Upper lobe of right lung (tissue), 1 donor: Measurements from ENCODE around the gene PRR16. TPM values are rescaled to one million over a fixed set of nuclear protein-coding genes. Genes with fewer than 3 reads are reported as not detected.

Experiments
- ATAC-seq: fragments of 200-7000 bp; cut with Tn5 transposase; one replicate; pipeline ENCODE4 v1.9.1; 2020; ENCODE audit warnings: mild to moderate bottlenecking, moderate library complexity
- DNase-seq: peaks from one replicate; pipeline ENCODE4 v3.0.0-alpha.2; 2020
- H3K27ac ChIP-seq: fragments of 200-600 bp; one replicate; pipeline ENCODE4 v1.8.0; 2022
- H3K27me3 ChIP-seq: fragments of 200-600 bp; one replicate; pipeline ENCODE4 v1.8.0; 2022; ENCODE audit warnings: mild to moderate bottlenecking
- H3K36me3 ChIP-seq: fragments of 200-600 bp; one replicate; pipeline ENCODE4 v1.8.0; 2022
- H3K4me1 ChIP-seq: fragments of 200-600 bp; one replicate; pipeline ENCODE4 v1.8.0; 2022
- H3K4me3 ChIP-seq: fragments of 200-600 bp; one replicate; pipeline ENCODE4 v1.8.0; 2022; ENCODE audit warnings: mild to moderate bottlenecking
- H3K9me3 ChIP-seq: fragments of 200-600 bp; one replicate; pipeline ENCODE4 v1.8.0; 2022
- intact Hi-C: fragments of 100-400 bp; cut with DNase I; formaldehyde crosslinking; loops from one replicate; pipeline ENCODE4 v1.11.0; 2022
- total RNA-seq: library from RNA; stranded (reverse); fragmentation: NEBNext Ultra II Directional; extraction: Animal tissue kit (Norgen Biotek cat#: 25700); gene quantifications from one replicate; pipeline ENCODE4 v1.2.1, GENCODE V29; 2021
- TF ChIP-seq, protein P1 (sequence below): fragments of 200-600 bp; IDR thresholded peaks from one replicate; pipeline ENCODE4 v1.8.0; 2022; ENCODE audit warnings: antibody characterized with exemption
- donor health status: DM: no; HTN: yes; CAD: no; lungs with severe emphysema.

Gene PRR16
- total RNA-seq, 1 donor from 2014 or later: 3.1 TPM

DNA sequence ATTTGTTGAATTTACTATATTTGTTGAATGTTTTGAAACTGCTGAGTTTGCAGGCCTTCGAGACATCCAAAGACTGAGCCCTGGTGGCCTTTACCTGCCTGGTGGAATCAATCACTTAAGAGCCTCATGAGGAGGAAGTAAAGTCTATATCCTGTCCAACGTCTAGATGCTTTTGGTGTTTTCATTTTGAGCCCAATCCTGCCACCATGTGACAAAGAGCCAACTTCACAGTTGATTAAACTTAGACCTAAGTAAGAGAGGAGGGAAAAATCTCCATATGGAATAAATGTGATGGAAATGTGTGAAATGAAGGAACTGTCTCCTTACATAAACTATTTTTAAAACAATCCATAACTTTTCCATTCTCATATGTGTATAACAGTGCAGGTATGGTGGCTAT, 220.1 kb downstream of the PRR16 start:
- H3K4me3 ChIP-seq: no peak overlapping the region
- no peaks in the 10 kb centered on the region for H3K4me1 ChIP-seq
- ATAC-seq: no peak
- intact Hi-C loops: no loop called here
- H3K27me3 ChIP-seq: no peaks in the 10 kb centered on the region
- H3K9me3 ChIP-seq: no peaks in the 10 kb centered on the region
- H3K27ac ChIP-seq: no peak overlapping the region
- no peak for DNase-seq
- TF ChIP-seq, protein P1, sequence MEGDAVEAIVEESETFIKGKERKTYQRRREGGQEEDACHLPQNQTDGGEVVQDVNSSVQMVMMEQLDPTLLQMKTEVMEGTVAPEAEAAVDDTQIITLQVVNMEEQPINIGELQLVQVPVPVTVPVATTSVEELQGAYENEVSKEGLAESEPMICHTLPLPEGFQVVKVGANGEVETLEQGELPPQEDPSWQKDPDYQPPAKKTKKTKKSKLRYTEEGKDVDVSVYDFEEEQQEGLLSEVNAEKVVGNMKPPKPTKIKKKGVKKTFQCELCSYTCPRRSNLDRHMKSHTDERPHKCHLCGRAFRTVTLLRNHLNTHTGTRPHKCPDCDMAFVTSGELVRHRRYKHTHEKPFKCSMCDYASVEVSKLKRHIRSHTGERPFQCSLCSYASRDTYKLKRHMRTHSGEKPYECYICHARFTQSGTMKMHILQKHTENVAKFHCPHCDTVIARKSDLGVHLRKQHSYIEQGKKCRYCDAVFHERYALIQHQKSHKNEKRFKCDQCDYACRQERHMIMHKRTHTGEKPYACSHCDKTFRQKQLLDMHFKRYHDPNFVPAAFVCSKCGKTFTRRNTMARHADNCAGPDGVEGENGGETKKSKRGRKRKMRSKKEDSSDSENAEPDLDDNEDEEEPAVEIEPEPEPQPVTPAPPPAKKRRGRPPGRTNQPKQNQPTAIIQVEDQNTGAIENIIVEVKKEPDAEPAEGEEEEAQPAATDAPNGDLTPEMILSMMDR: no peak
- H3K36me3 ChIP-seq: no peaks in the 10 kb centered on the region

DNA sequence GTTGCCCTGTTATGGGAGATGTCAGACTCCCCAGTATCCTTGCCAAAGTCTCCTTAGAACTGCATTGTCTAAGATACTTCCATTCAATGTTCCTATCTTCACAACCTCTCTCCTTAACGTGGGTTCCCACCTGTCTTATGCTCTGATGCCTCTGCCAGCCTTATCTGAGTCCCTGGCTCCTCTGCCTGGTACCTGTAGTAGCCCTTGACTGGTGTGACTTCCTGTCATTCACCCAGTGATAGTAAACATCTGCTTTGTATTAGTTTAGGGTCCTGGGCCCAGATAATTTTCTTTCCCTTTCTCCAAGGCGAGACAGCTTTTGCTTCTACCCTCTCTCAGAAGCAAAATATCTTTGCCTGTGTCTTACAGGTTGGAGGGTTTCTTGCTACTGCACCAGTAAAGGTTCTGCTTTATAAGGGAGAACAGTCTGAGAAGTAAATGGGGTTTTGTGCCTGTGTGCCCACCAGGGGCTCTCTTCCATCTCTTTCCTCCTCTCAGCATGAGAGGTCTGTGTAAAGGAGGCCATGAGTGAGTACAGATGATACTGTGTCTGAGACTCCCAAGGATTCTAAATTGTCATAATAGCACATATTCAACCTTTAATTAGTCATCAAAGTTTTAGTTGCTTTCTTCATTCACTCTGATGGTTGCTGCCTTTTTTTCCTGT, 220.8 kb downstream of the PRR16 start:
- DNase-seq (no peak), ATAC-seq (no peak)
- TF ChIP-seq, protein P1: no peak
- Histone ChIP-seq H3K36me3 (no peaks in the 10 kb centered on the region), H3K27ac (no peak overlapping the region), H3K9me3 (no peaks in the 10 kb centered on the region), H3K4me3 (no peak overlapping the region), H3K27me3 (no peaks in the 10 kb centered on the region), H3K4me1 (no peaks in the 10 kb centered on the region)
- intact Hi-C loops: no loop called here

DNA sequence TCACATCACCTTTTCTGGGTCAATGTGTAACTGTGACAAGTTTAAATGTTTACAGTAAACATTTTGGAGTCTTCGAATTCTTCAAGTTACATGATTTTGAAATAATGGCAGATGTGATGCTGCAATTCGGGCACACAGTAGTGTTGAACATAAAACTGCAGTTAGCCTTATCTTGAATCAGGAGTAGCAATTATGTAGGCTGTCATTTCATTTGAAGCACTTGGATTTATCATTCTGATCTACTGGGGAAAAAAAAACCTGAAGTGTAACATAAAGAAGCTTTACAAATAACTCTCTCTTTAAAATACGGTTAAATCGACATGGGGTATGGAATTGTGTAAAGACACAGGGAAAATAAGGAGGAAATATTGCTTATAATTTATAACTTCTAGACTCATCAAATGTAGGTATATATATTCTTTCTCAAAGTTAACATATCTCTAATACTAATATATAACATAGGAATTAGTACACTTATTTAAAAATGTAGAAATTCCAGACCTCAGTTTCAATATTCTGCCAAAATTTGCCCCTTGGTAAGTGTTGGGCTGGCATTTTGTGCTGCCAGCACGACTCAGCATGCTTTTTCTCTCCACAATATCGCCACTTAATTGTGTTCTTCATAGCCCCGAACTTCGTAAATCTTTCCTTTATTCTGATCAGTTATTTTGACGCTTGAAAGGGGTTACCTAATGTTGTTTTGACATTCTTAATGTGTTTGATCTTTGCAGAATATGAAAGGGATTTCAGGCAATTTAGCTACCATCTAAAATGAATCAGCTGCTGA, 226.7 kb downstream of the PRR16 start:
- no peaks in the 10 kb centered on the region for H3K27me3 ChIP-seq
- H3K9me3 ChIP-seq: no peaks in the 10 kb centered on the region
- no peaks in the 10 kb centered on the region for H3K4me1 ChIP-seq
- TF ChIP-seq, protein P1: no peak
- DNase-seq: no peak
- no peak overlapping the region for H3K27ac ChIP-seq
- no peak for ATAC-seq
- no peak overlapping the region for H3K4me3 ChIP-seq
- intact Hi-C loops: no loop called here
- no peaks in the 10 kb centered on the region for H3K36me3 ChIP-seq

DNA sequence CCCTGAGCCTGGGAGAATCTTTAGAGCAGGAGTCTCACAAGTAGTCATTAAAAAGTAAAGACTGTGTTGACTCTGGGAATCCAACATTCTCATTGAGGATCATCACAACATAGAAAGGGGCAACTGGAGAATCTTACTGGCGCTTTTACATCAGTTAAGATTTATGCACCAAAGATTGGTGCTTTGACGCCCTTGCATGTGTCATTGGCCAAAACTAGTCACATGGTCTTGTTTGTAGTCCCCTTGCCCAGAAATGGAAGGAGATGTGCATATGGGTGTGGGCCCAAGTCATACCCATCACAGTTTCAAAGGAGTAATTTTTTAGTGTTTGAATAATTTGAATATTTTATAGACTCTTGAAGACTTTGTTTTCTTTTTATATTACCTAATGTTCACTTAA, 228.2 kb downstream of the PRR16 start:
- Histone ChIP-seq H3K27ac (no peak overlapping the region), H3K4me1 (no peaks in the 10 kb centered on the region), H3K9me3 (no peaks in the 10 kb centered on the region), H3K27me3 (no peaks in the 10 kb centered on the region), H3K4me3 (no peak overlapping the region), H3K36me3 (no peaks in the 10 kb centered on the region)
- DNase-seq: no peak
- intact Hi-C loops: no loop called here
- TF ChIP-seq, protein P1: no peak
- ATAC-seq: no peak

DNA sequence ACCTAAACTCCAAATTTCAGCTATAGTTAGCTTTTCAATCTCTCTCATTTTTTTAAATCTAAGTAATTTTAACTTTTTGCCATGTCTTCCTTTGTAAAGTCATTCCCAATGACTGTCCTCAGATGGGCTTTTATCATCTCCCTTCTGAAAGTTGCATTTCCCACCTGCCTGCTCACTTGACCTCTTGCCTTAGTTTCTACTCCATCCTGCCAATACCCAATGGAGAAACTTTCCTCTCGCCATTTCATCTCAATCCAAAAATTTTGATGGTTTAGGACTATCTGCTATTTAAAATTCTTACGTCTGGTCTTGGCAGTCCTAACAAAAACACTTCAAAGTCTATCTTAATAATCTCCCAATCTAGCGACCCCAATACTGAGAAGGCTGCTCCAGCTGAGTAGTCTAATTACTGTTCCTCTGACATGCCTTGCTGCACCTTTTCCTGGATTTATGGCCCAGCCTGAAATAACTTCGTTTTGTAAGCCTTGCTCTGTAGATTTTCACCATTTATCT, 231.3 kb downstream of the PRR16 start:
- no peak overlapping the region for H3K27ac ChIP-seq
- DNase-seq (no peak), ATAC-seq (no peak)
- H3K36me3 ChIP-seq: no peaks in the 10 kb centered on the region
- TF ChIP-seq, protein P1: no peak
- no peak overlapping the region for H3K4me3 ChIP-seq
- H3K27me3 ChIP-seq: no peaks in the 10 kb centered on the region
- H3K4me1 ChIP-seq: no peaks in the 10 kb centered on the region
- no peaks in the 10 kb centered on the region for H3K9me3 ChIP-seq
- intact Hi-C loops: no loop called here
